ENCODE results near the gene CORO1C. TPM values are rescaled to one million over a fixed set of nuclear protein-coding genes. Genes with fewer than 3 reads are reported as not detected.

CORO1C gene
- total and polyA plus RNA-seq, 9 of the 15 experiments (the other 6 are each of a cell fraction or from before 2014, with no cell fraction given): 55.2 to 280 (median 150) TPM

DNA sequence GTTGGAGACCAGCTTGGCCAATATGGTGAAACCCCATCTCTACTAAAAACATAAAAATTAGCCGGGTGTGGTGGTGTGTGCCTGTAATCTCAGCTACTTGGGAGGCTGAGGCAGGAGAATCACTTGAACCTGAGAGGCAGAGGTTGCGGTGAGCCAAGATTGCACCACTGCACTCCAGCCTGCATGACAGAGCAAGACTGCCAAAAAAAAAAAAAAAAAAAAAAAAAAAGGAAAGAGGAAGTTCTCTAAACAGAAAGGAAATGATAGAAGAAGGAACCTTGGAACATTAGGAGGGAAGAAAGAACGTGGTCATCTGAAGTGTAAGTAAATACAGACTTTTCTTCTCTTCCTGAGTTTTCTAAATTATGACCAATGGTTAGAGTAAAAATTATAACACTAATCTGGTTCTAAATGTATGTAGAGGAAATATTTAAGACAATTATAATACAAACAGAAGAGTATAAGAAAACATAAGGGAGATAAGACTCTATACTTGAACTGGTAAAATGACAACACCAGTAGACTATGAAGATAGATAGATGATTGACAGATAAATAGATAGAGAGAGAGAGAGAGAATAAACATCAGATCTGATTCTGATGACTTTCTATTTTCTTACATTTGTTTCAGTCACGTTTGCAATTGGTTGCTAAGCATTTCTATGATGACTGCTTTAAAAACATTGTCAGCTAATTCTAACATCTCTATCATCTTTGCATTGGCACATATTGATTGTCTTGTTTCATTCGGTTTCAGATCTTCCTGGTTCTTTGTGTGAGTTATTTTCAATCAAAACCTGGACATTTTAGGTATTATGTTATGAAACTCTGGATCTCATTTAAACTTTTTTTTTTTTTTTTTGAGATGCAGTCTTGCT, 12.9 kb upstream of the CORO1C start (continued):
- TF ChIP-seq BCOR (IDR thresholded peaks at IDR 0.05) (peak; percentile 78; the same call in 1 of the 2 replicates), ZNF444 (CRISPR knock-in tag; IDR thresholded peaks at IDR 0.05) (no peak), MAFG (tag; conservative IDR thresholded peaks at IDR 0.05) (peak; percentile 42; the same call in 1 of the 2 replicates), MYC (IDR thresholded peaks at IDR 0.05; ENCODE audit: low read depth, low read length) (0 out of 2 replicates have a peak, but pooled peaks have one; percentile 20), MYC (CRISPR knock-in tag; IDR thresholded peaks at IDR 0.05; ENCODE audit: borderline replicate concordance, low read depth) (no peak), SMARCA4 (IDR thresholded peaks at IDR 0.05) (peak; percentile 49; the same call in 1 of the 2 replicates), CHD1 (IDR thresholded peaks at IDR 0.05; ENCODE audit: low read length) (no peak), PCBP1 (IDR thresholded peaks at IDR 0.05; ENCODE audit: low read depth, low read length, poor library complexity, severe bottlenecking) (no peak), HOXB6 (CRISPR knock-in tag; IDR thresholded peaks at IDR 0.05; ENCODE audit: borderline replicate concordance) (no peak), ARID1B (IDR thresholded peaks at IDR 0.05) (peak; percentile 36; the same call in 1 of the 2 replicates), CCAR2 (IDR thresholded peaks at IDR 0.05; ENCODE audit: low read depth, low read length) (no peak), ZNF644 (tag; IDR thresholded peaks at IDR 0.05; ENCODE audit: low read depth) (no peak), KLF6 (CRISPR knock-in tag; IDR thresholded peaks at IDR 0.05; ENCODE audit: borderline replicate concordance) (no peak), ZNF431 (CRISPR knock-in tag; IDR thresholded peaks at IDR 0.05) (no peak), MEIS2 (IDR thresholded peaks at IDR 0.05; ENCODE audit: partially characterized antibody) (peak; percentile 63), SREBF2 (CRISPR knock-in tag; IDR thresholded peaks at IDR 0.05) (no peak), CEBPB (tag; IDR thresholded peaks at IDR 0.05) (peak; percentile 86), EHMT2 (IDR thresholded peaks at IDR 0.05) (peak; percentile 14; the same call in 1 of the 2 replicates), PRMT5 (CRISPR knock-in tag; IDR thresholded peaks at IDR 0.05) (no peak)
- TF ChIP-seq, protein P1, sequence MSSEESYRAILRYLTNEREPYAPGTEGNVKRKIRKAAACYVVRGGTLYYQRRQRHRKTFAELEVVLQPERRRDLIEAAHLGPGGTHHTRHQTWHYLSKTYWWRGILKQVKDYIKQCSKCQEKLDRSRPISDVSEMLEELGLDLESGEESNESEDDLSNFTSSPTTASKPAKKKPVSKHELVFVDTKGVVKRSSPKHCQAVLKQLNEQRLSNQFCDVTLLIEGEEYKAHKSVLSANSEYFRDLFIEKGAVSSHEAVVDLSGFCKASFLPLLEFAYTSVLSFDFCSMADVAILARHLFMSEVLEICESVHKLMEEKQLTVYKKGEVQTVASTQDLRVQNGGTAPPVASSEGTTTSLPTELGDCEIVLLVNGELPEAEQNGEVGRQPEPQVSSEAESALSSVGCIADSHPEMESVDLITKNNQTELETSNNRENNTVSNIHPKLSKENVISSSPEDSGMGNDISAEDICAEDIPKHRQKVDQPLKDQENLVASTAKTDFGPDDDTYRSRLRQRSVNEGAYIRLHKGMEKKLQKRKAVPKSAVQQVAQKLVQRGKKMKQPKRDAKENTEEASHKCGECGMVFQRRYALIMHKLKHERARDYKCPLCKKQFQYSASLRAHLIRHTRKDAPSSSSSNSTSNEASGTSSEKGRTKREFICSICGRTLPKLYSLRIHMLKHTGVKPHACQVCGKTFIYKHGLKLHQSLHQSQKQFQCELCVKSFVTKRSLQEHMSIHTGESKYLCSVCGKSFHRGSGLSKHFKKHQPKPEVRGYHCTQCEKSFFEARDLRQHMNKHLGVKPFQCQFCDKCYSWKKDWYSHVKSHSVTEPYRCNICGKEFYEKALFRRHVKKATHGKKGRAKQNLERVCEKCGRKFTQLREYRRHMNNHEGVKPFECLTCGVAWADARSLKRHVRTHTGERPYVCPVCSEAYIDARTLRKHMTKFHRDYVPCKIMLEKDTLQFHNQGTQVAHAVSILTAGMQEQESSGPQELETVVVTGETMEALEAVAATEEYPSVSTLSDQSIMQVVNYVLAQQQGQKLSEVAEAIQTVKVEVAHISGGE (CRISPR knock-in tag; IDR thresholded peaks at IDR 0.05): 0 out of 6 replicates have a peak, but pooled peaks of 1 of the 3 experiments have one; percentile 41
- TF ChIP-seq, protein P2, sequence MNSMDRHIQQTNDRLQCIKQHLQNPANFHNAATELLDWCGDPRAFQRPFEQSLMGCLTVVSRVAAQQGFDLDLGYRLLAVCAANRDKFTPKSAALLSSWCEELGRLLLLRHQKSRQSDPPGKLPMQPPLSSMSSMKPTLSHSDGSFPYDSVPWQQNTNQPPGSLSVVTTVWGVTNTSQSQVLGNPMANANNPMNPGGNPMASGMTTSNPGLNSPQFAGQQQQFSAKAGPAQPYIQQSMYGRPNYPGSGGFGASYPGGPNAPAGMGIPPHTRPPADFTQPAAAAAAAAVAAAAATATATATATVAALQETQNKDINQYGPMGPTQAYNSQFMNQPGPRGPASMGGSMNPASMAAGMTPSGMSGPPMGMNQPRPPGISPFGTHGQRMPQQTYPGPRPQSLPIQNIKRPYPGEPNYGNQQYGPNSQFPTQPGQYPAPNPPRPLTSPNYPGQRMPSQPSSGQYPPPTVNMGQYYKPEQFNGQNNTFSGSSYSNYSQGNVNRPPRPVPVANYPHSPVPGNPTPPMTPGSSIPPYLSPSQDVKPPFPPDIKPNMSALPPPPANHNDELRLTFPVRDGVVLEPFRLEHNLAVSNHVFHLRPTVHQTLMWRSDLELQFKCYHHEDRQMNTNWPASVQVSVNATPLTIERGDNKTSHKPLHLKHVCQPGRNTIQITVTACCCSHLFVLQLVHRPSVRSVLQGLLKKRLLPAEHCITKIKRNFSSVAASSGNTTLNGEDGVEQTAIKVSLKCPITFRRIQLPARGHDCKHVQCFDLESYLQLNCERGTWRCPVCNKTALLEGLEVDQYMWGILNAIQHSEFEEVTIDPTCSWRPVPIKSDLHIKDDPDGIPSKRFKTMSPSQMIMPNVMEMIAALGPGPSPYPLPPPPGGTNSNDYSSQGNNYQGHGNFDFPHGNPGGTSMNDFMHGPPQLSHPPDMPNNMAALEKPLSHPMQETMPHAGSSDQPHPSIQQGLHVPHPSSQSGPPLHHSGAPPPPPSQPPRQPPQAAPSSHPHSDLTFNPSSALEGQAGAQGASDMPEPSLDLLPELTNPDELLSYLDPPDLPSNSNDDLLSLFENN (IDR thresholded peaks at IDR 0.05; ENCODE audit: low read depth in 2 of 2, low read length in 2 of 2): no peak
